Neural crest cell (in vitro differentiated cells): ENCODE measurements around the gene CCDC85C. TPM values are rescaled to one million over a fixed set of nuclear protein-coding genes. Genes with fewer than 3 reads are reported as not detected.

Source experiments
- DNase-seq: peaks from one replicate; pipeline ENCODE4 v3.0.0; 2021; ENCODE audit warnings: low read depth, mixed read lengths, low spot score
- H3K27ac Mint-ChIP-seq: one replicate; pipeline ENCODE4 v1.8.0; 2021; ENCODE audit warnings: mild to moderate bottlenecking, mixed read lengths; ENCODE audit not compliant: unreplicated experiment
- H3K27me3 Mint-ChIP-seq: 2 replicates; pipeline ENCODE4 v1.8.0; 2021; ENCODE audit warnings: low read depth, mild to moderate bottlenecking, mixed read lengths
- H3K36me3 Mint-ChIP-seq: 2 replicates; pipeline ENCODE4 v1.8.0; 2021; ENCODE audit warnings: low read depth, mild to moderate bottlenecking, mixed read lengths
- H3K4me1 Mint-ChIP-seq: 2 replicates; pipeline ENCODE4 v1.8.0; 2021; ENCODE audit warnings: mixed read lengths
- H3K4me3 Mint-ChIP-seq: one replicate; pipeline ENCODE4 v1.8.0; 2021; ENCODE audit warnings: mild to moderate bottlenecking, mixed read lengths
- H3K9me3 Mint-ChIP-seq: 2 replicates; pipeline ENCODE4 v1.8.0; 2021; ENCODE audit warnings: mixed read lengths
- CTCF ChIP-seq: fragments of 200-600 bp; sonication (generic); conservative IDR thresholded peaks from 2 replicates; pipeline ENCODE4 v1.5.0; 2021; ENCODE audit warnings: antibody characterized with exemption, mild to moderate bottlenecking
- total RNA-seq: library from RNA; stranded (reverse); gene quantifications from 2 replicates; pipeline ENCODE4 v1.2.1, GENCODE V29; 2021

Gene CCDC85C
- total RNA-seq, 1 donor from 2014 or later: 31.4 TPM

- H3K27ac Mint-ChIP-seq: no peak overlapping the region
These were observed 142.5 kb downstream of the CCDC85C start for GRCh38 chr14:99461411-99462085.

GRCh38 chr14:99460793-99461192 lies 143.2 kb downstream of the CCDC85C start:
- Mint-ChIP-seq H3K27ac (no peak overlapping the region), H3K4me3 (no peak overlapping the region), H3K27me3 (no peaks in the 10 kb centered on the region), H3K9me3 (no peaks in the 10 kb centered on the region), H3K4me1 (no peaks in the 10 kb centered on the region), H3K36me3 (peaks cover 3% of the 10 kb centered on the region)
- no peak for TF ChIP-seq CTCF
- no peak for DNase-seq

More at GRCh38 chr14:99461411-99462085, 142.5 kb downstream of the CCDC85C start:
- DNase-seq: no peak
- no peak overlapping the region for H3K4me3 Mint-ChIP-seq
- H3K27me3 Mint-ChIP-seq: no peaks in the 10 kb centered on the region
- no peak for TF ChIP-seq CTCF
- no peaks in the 10 kb centered on the region for H3K9me3 Mint-ChIP-seq
- no peaks in the 10 kb centered on the region for H3K4me1 Mint-ChIP-seq
- peaks cover 3% of the 10 kb centered on the region for H3K36me3 Mint-ChIP-seq

- Mint-ChIP-seq H3K36me3 (peaks cover 3% of the 10 kb centered on the region), H3K4me3 (no peak overlapping the region), H3K27me3 (no peaks in the 10 kb centered on the region), H3K9me3 (no peaks in the 10 kb centered on the region), H3K4me1 (no peaks in the 10 kb centered on the region), H3K27ac (no peak overlapping the region)
- TF ChIP-seq CTCF: no peak
- DNase-seq: no peak
These were observed 144.4 kb downstream of the CCDC85C start for GRCh38 chr14:99459481-99460100.

GRCh38 chr14:99454246-99454645 lies 149.8 kb downstream of the CCDC85C start:
- Mint-ChIP-seq H3K4me3 (no peak overlapping the region), H3K27ac (no peak overlapping the region), H3K36me3 (no peaks in the 10 kb centered on the region), H3K4me1 (no peaks in the 10 kb centered on the region), H3K27me3 (no peaks in the 10 kb centered on the region), H3K9me3 (no peaks in the 10 kb centered on the region)
- DNase-seq: no peak
- no peak for TF ChIP-seq CTCF

GRCh38 chr14:99452968-99453367 lies 151.0 kb downstream of the CCDC85C start:
- peaks cover 2% of the 10 kb centered on the region for H3K36me3 Mint-ChIP-seq
- no peaks in the 10 kb centered on the region for H3K4me1 Mint-ChIP-seq
- H3K27ac Mint-ChIP-seq: peak overlapping the region; percentile 47
- no peak for TF ChIP-seq CTCF
- H3K4me3 Mint-ChIP-seq: no peak overlapping the region
- no peaks in the 10 kb centered on the region for H3K9me3 Mint-ChIP-seq
- DNase-seq: no peak
- H3K27me3 Mint-ChIP-seq: no peaks in the 10 kb centered on the region
